IMR-90 (cell line): ENCODE data around the gene PCDHGB5. TPM values are rescaled to one million over a fixed set of nuclear protein-coding genes. Genes with fewer than 3 reads are reported as not detected.

Experiments used
- ATAC-seq: fragments of 200-7000 bp; cut with Tn5 transposase; 2 replicates; pipeline ENCODE4 v1.9.1; 2020; ENCODE audit warnings: low read depth, mild to moderate bottlenecking, moderate library complexity
- BruUV-seq: library from RNA; stranded (reverse); fragments of 400-500 nt; replicated peaks from 2 replicates; lab custom pipeline; 2021; lab: Mats Ljungman, UMichigan
- CTCF ChIA-PET: fragments of 300-600 bp; formaldehyde crosslinking; extraction: SDS; loops from one replicate; lab custom pipeline; 2021; ENCODE audit warnings: antibody characterized with exemption; lab: Yijun Ruan, JAX
- POLR2A ChIA-PET: fragments of 300-600 bp; sonication (Branson Sonifier 250); formaldehyde crosslinking; loops from one replicate; lab custom pipeline; 2022; ENCODE audit warnings: antibody characterized with exemption; ENCODE audit not compliant: unreplicated experiment; lab: Charles Lee
- DNase-seq: peaks from one replicate; pipeline ENCODE4 v3.0.0; 2013
- H2AFZ ChIP-seq: replicated peaks from 2 replicates; pipeline ENCODE3; 2013; ENCODE audit warnings: low read length, mild to moderate bottlenecking; ENCODE audit not compliant: poor library complexity
- H2AK5ac ChIP-seq: 2 replicates; pipeline ENCODE4 v1.6.1; 2013; ENCODE audit warnings: low read depth, low read length, inconsistent platforms
- H2AK9ac ChIP-seq: replicated peaks from 2 replicates; pipeline ENCODE3; 2013; ENCODE audit warnings: mild to moderate bottlenecking, low read depth, low read length, moderate library complexity; ENCODE audit not compliant: poor library complexity
- H2BK120ac ChIP-seq: 2 replicates; pipeline ENCODE4 v1.6.1; 2013; ENCODE audit warnings: low read depth, low read length, inconsistent platforms
- H2BK15ac ChIP-seq: 3 replicates; pipeline ENCODE4 v1.6.1; 2013; ENCODE audit warnings: low read depth, low read length, inconsistent platforms
- H2BK20ac ChIP-seq: 2 replicates; pipeline ENCODE4 v1.6.1; 2013; ENCODE audit warnings: low read depth, mild to moderate bottlenecking, inconsistent platforms, low read length, moderate library complexity
- H2BK5ac ChIP-seq: 2 replicates; pipeline ENCODE4 v1.6.1; 2013; ENCODE audit warnings: mild to moderate bottlenecking, low read depth, low read length, inconsistent platforms; ENCODE audit not compliant: poor library complexity, severe bottlenecking
- H3K14ac ChIP-seq: replicated peaks from 2 replicates; pipeline ENCODE4 v1.6.1; 2013; ENCODE audit warnings: low read depth, low read length, inconsistent platforms
- H3K18ac ChIP-seq: 2 replicates; pipeline ENCODE4 v1.6.1; 2013; ENCODE audit warnings: low read depth, low read length, control low read depth
- H3K23ac ChIP-seq: 2 replicates; pipeline ENCODE4 v1.6.1; 2013; ENCODE audit warnings: low read depth, low read length, inconsistent platforms
- H3K27ac ChIP-seq: 2 replicates; pipeline ENCODE4 v1.5.1; 2013; ENCODE audit warnings: mild to moderate bottlenecking, control low read depth, low read length; ENCODE audit not compliant: insufficient read depth
- H3K27me3 ChIP-seq: 2 replicates; pipeline ENCODE4 v1.6.1; 2013; ENCODE audit warnings: low read length; ENCODE audit not compliant: control insufficient read depth, insufficient read depth
- H3K36me3 ChIP-seq: 2 replicates; pipeline ENCODE4 v1.6.1; 2013; ENCODE audit warnings: low read length, mixed read lengths; ENCODE audit not compliant: control insufficient read depth, insufficient read depth
- H3K4ac ChIP-seq: 2 replicates; pipeline ENCODE4 v1.6.1; 2013; ENCODE audit warnings: low read depth, low read length, inconsistent platforms
- H3K4me1 ChIP-seq: 2 replicates; pipeline ENCODE4 v1.6.1; 2013; ENCODE audit warnings: low read length, mixed read lengths; ENCODE audit not compliant: control insufficient read depth, insufficient read depth
- H3K4me2 ChIP-seq: 2 replicates; pipeline ENCODE4 v1.6.1; 2013; ENCODE audit warnings: low read depth, mild to moderate bottlenecking, control low read depth, low read length, moderate library complexity
- H3K4me3 ChIP-seq: 2 replicates; pipeline ENCODE4 v1.5.1; 2013; ENCODE audit warnings: low read depth, mild to moderate bottlenecking, control low read depth, low read length, moderate library complexity; ENCODE audit not compliant: insufficient read depth
- H3K56ac ChIP-seq: 2 replicates; pipeline ENCODE4 v1.6.1; 2013; ENCODE audit warnings: low read length, inconsistent platforms; ENCODE audit not compliant: insufficient read depth; ENCODE audit errors: extremely low read depth
- H3K79me1 ChIP-seq, 2 experiments: 2 replicates each; pipeline ENCODE4 v1.6.1; 2013; ENCODE audit warnings: low read length in 2 of 2, inconsistent platforms in 1 of 2, low read depth in 1 of 2
- H3K9ac ChIP-seq: 2 replicates; pipeline ENCODE4 v1.6.1; 2013; ENCODE audit warnings: low read depth, low read length, control low read depth
- H3K9me1 ChIP-seq: 2 replicates; pipeline ENCODE4 v1.6.1; 2013; ENCODE audit warnings: low read length, inconsistent platforms; ENCODE audit not compliant: insufficient read depth
- H3K9me3 ChIP-seq: 2 replicates; pipeline ENCODE4 v1.6.1; 2013; ENCODE audit warnings: low read length; ENCODE audit not compliant: control insufficient read depth, insufficient read depth
- H4K20me1 ChIP-seq: 2 replicates; pipeline ENCODE4 v1.6.1; 2013; ENCODE audit warnings: low read length, inconsistent platforms; ENCODE audit not compliant: insufficient read depth
- H4K5ac ChIP-seq: 2 replicates; pipeline ENCODE4 v1.6.1; 2013; ENCODE audit warnings: mild to moderate bottlenecking, low read depth, low read length, control low read depth
- H4K8ac ChIP-seq, 2 experiments: 2 replicates each; pipeline ENCODE4 v1.6.1; 2013; ENCODE audit warnings: low read depth in 2 of 2, low read length in 2 of 2, control low read depth in 1 of 2, inconsistent platforms in 1 of 2
- H4K91ac ChIP-seq: 2 replicates; pipeline ENCODE4 v1.6.1; 2013; ENCODE audit warnings: low read depth, low read length, inconsistent platforms; ENCODE audit not compliant: insufficient read depth
- BHLHE40 ChIP-seq: fragments of 150-350 bp; IDR thresholded peaks from 2 replicates; pipeline ENCODE4 v1.6.1; 2016; ENCODE audit warnings: mild to moderate bottlenecking, low read depth, low read length
- CEBPB ChIP-seq: IDR thresholded peaks from 2 replicates; pipeline ENCODE4 v1.6.1; 2012; ENCODE audit warnings: low read depth, low read length, improper control_type of control experiment
- ELK1 ChIP-seq: fragments of 150-350 bp; IDR thresholded peaks from 2 replicates; pipeline ENCODE4 v1.6.1; 2016; ENCODE audit warnings: low read depth, mild to moderate bottlenecking, low read length, moderate library complexity, borderline replicate concordance
- MAZ ChIP-seq: IDR thresholded peaks from 2 replicates; pipeline ENCODE4 v1.6.1; 2012; ENCODE audit warnings: low read depth, mild to moderate bottlenecking, low read length, improper control_type of control experiment, moderate library complexity, borderline replicate concordance
- WGBS, 2 experiments: methylation state at CpG; one replicate each; pipeline versions ENCODE4 v1.1.5 to v1.1.7; 2013; ENCODE audit warnings: missing lambda C conversion rate in 2 of 2; ENCODE audit not compliant: insufficient read length in 1 of 2; ENCODE audit errors: extremely low coverage in 2 of 2; 5-methylcytosine and 5-hydroxymethylcytosine counted together
- dilution Hi-C: fragments of 300-500 bp; cut with HindIII; formaldehyde crosslinking; loops from one replicate; pipeline ENCODE4 v1.14.3; 2018; ENCODE audit warnings: low sequenced_read_pairs; ENCODE audit not compliant: unreplicated experiment
- in situ Hi-C: fragments of 300-500 bp; cut with MboI; formaldehyde crosslinking; loops from 3 replicates; pipeline ENCODE4 v1.14.3; 2019; ENCODE audit warnings: low sequenced_read_pairs, inconsistent platforms, mixed read lengths
- intact Hi-C: fragments of 100-400 bp; cut with micrococcal nuclease; formaldehyde crosslinking; loops from 2 replicates; pipeline ENCODE4 v1.10.0; 2022
- polyA plus RNA-seq, 3 experiments: library from polyadenylated mRNA; depleted of rRNA; stranded (reverse); fragments of >200 nt; gene quantifications; 2 replicates each; pipeline ENCODE4 v1.2.3, GENCODE V29; 2012; ENCODE audit warnings: low replicate concordance in 1 of 3
- total RNA-seq: library from RNA; depleted of rRNA; stranded (reverse); fragments of >200 nt; gene quantifications from 2 replicates; pipeline ENCODE4 v1.2.3, GENCODE V29; 2012

The PCDHGB5 gene
- total and polyA plus RNA-seq, 2 of the 4 experiments (the other 2 are of a cell fraction), result 17.2 to 20.0 TPM

- Histone ChIP-seq H3K23ac (no peak overlapping the region), H2BK20ac (no peak overlapping the region), H2AFZ (peak overlapping the region; percentile 2), H3K4me3 (no peak overlapping the region), H3K4ac (no peak overlapping the region), H2AK5ac (no peak overlapping the region), H4K20me1 (no peaks in the 10 kb centered on the region), H3K27me3 (no peaks in the 10 kb centered on the region), H3K56ac (no peak overlapping the region), H2BK15ac (no peak overlapping the region), H2BK5ac (no peak overlapping the region), H2AK9ac (peak overlapping the region; percentile 89), H3K9me1 (no peaks in the 10 kb centered on the region), H3K9me3 (peaks cover 43% of the 10 kb centered on the region), H3K18ac (no peak overlapping the region), H3K14ac (no peak overlapping the region), H3K36me3 (peaks cover 9% of the 10 kb centered on the region; the same call in 1 of the 2 replicates), H2BK120ac (no peak overlapping the region), H3K9ac (no peak overlapping the region), H4K8ac (no peak overlapping the region), H3K79me1 (peaks cover 7 to 13% of the 10 kb centered on the region in 2 experiments; a peak in 3 of 4 replicates), H3K4me2 (no peak overlapping the region), H4K5ac (no peak overlapping the region), H4K91ac (no peak overlapping the region), H3K27ac (no peak overlapping the region), H3K4me1 (peaks cover 1% of the 10 kb centered on the region; the same call in 1 of the 2 replicates)
- intact Hi-C loops, result no loop called here
- POLR2A ChIA-PET, result no interaction called here
- dilution Hi-C loops, result no loop called here
- in situ Hi-C loops, result no loop called here
- BruUV-seq, result no TSS peak
- 59% methylated on average over 23 of the region's 43 CpGs; no CpG with 5 or more reads in 1 of the 2 experiments for WGBS, 2 experiments
- CTCF ChIA-PET, result no interaction called here
- ATAC-seq, result no peak
- TF ChIP-seq ELK1, result no peak
- TF ChIP-seq CEBPB, result no peak
- no peak for TF ChIP-seq BHLHE40
- no peak for TF ChIP-seq MAZ
- no peak for DNase-seq
These were observed 13.1 kb upstream of the PCDHGB5 start for GRCh38 chr5:141384471-141385267.
